ENCODE data around the gene TRIM31. TPM values are rescaled to one million over a fixed set of nuclear protein-coding genes. Genes with fewer than 3 reads are reported as not detected.

The TRIM31 gene
- total and polyA plus RNA-seq, 4 donors: 0.16 to 1.3 (median 0.48) TPM

GRCh38 chr6:30136570-30137286, 23.8 kb upstream of the TRIM31 start:
- 79% methylated on average over 11 of the region's 11 CpGs for WGBS
- H3K9me3 ChIP-seq (ENCODE audit: control insufficient read depth in 4 of 4, low read length in 3 of 4): no peaks in the 10 kb centered on the region

More at GRCh38 chr6:30136570-30137286, 23.8 kb upstream of the TRIM31 start:
- H3K27me3 ChIP-seq (ENCODE audit: control insufficient read depth in 4 of 4, insufficient read depth in 4 of 4, low read length in 3 of 4): peaks cover 0 to 12% (median 0%) of the 10 kb centered on the region in 4 donors
- H3K4me3 ChIP-seq (ENCODE audit: low read depth in 1 of 3, low read length in 3 of 3): no peak overlapping the region
- no peak overlapping the region for H3K27ac ChIP-seq (ENCODE audit: low read depth in 1 of 2, low read length in 2 of 2)
- no peaks in the 10 kb centered on the region for H3K4me1 ChIP-seq (ENCODE audit: control insufficient read depth in 4 of 4, insufficient read depth in 4 of 4, low read length in 3 of 4)
- no peak overlapping the region for H3K9ac ChIP-seq (ENCODE audit: low read depth in 1 of 2, low read length in 2 of 2)
- no peak for TF ChIP-seq HNF4G (IDR thresholded peaks at IDR 0.05)
- no peak for TF ChIP-seq FOXA1 (IDR thresholded peaks at IDR 0.05)
- no peak for TF ChIP-seq ZBTB33 (IDR thresholded peaks at IDR 0.05)
- TF ChIP-seq EGR1 (IDR thresholded peaks at IDR 0.05; ENCODE audit: low read depth in 2 of 2): no peak
- no peak for TF ChIP-seq RAD21 (IDR thresholded peaks at IDR 0.05)
- no peak for TF ChIP-seq SP1 (IDR thresholded peaks at IDR 0.05)
- TF ChIP-seq REST (IDR thresholded peaks at IDR 0.05): no peak
- TF ChIP-seq HNF4A (conservative IDR thresholded peaks at IDR 0.05): no peak
- no peak for TF ChIP-seq RXRA (IDR thresholded peaks at IDR 0.05)
- no peak for TF ChIP-seq JUND (IDR thresholded peaks at IDR 0.05)
- TF ChIP-seq, protein P1, sequence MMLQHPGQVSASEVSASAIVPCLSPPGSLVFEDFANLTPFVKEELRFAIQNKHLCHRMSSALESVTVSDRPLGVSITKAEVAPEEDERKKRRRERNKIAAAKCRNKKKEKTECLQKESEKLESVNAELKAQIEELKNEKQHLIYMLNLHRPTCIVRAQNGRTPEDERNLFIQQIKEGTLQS (IDR thresholded peaks at IDR 0.05): no peak
- TF ChIP-seq, protein P2, sequence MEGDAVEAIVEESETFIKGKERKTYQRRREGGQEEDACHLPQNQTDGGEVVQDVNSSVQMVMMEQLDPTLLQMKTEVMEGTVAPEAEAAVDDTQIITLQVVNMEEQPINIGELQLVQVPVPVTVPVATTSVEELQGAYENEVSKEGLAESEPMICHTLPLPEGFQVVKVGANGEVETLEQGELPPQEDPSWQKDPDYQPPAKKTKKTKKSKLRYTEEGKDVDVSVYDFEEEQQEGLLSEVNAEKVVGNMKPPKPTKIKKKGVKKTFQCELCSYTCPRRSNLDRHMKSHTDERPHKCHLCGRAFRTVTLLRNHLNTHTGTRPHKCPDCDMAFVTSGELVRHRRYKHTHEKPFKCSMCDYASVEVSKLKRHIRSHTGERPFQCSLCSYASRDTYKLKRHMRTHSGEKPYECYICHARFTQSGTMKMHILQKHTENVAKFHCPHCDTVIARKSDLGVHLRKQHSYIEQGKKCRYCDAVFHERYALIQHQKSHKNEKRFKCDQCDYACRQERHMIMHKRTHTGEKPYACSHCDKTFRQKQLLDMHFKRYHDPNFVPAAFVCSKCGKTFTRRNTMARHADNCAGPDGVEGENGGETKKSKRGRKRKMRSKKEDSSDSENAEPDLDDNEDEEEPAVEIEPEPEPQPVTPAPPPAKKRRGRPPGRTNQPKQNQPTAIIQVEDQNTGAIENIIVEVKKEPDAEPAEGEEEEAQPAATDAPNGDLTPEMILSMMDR (IDR thresholded peaks at IDR 0.05; ENCODE audit: low read depth, low read length, missing input control): no peak
- TF ChIP-seq TAF1 (conservative IDR thresholded peaks at IDR 0.05): no peak
- TF ChIP-seq YY1 (IDR thresholded peaks at IDR 0.05): no peak
- DNase-seq (ENCODE audit: low spot score): no peak
- no peaks in the 10 kb centered on the region for H3K36me3 ChIP-seq (ENCODE audit: control insufficient read depth in 4 of 4, insufficient read depth in 3 of 4, low read depth in 1 of 4, low read length in 3 of 4)
